CD4-positive, alpha-beta T cell treated with Interleukin-12 subunit alpha and Interleukin-12 subunit beta, for 1 hour (primary cell): ENCODE results near the gene ZNF700.
"Not testable (repeated sequence)": the region's sequence is repeated elsewhere in the genome, so short reads cannot be mapped to it uniquely, and the experiment has no call there.

Source experiments
- DNase-seq: peaks from one replicate; pipeline ENCODE4 v3.0.0-alpha.2; 2020

The ZNF700 gene

DNA sequence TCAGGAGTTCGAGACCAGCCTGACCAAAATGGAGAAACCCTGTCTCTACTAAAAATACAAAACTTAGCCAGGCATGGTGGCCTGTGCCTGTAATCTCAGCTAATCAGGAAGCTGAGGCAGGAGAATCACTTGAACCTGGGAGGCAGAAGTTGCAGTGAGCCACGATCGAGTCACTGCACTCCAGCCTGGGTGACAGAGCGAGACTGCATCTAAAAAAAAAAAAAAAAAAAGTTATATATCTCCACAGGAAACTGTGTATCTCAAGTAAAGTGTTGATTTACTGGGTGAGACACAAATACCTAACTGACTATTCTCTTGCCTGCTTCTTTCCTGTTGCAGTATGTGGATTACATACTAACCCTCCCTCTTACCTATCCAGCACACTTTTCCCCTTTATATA, 67.0 kb downstream of the ZNF700 start:
- DNase-seq = not testable (repeated sequence)

GRCh38 chr19:11995174-11995573, 70.3 kb downstream of the ZNF700 start:
- no peak for DNase-seq
